AG10803 (cell line): ENCODE results near the gene LPP.
A peak's percentile ranks its signal among the peaks of the same experiment; 100 is the strongest.

ENCODE experiments used
- DNase-seq: peaks from one replicate; pipeline ENCODE4 v3.0.0; 2010; ENCODE audit warnings: low read depth
- H3K4me3 ChIP-seq: 2 replicates; pipeline ENCODE4 v1.5.1; 2011; ENCODE audit warnings: mild to moderate bottlenecking, low read length, control low read depth
- TF ChIP-seq, protein P1 (sequence below): conservative IDR thresholded peaks from 2 replicates; pipeline ENCODE4 v1.5.1; 2011; ENCODE audit warnings: mild to moderate bottlenecking, low read length, control low read depth, inconsistent platforms

LPP gene

DNA sequence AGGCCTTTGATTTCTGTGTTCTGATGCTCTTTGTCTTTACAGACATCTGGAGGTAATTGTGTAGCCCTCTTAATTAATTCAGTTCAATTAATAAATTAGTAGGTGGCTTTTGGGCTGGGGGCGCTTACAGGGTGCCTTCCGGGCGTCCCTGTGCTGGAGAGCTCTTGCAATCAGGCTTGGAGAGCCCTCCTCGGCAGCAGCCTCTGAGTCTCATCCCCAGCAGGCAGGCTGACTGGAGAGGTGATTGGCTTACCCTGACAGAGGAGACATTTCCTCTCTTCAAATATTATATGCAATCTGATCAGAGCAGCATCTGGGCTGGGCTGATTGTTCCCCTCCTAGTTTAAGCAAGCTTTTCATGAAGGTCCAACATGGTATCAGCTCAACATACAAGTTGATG lies 250.7 kb downstream of the LPP start:
- DNase-seq: no peak
- TF ChIP-seq, protein P1, sequence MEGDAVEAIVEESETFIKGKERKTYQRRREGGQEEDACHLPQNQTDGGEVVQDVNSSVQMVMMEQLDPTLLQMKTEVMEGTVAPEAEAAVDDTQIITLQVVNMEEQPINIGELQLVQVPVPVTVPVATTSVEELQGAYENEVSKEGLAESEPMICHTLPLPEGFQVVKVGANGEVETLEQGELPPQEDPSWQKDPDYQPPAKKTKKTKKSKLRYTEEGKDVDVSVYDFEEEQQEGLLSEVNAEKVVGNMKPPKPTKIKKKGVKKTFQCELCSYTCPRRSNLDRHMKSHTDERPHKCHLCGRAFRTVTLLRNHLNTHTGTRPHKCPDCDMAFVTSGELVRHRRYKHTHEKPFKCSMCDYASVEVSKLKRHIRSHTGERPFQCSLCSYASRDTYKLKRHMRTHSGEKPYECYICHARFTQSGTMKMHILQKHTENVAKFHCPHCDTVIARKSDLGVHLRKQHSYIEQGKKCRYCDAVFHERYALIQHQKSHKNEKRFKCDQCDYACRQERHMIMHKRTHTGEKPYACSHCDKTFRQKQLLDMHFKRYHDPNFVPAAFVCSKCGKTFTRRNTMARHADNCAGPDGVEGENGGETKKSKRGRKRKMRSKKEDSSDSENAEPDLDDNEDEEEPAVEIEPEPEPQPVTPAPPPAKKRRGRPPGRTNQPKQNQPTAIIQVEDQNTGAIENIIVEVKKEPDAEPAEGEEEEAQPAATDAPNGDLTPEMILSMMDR: no peak
- H3K4me3 ChIP-seq: no peak overlapping the region

DNA sequence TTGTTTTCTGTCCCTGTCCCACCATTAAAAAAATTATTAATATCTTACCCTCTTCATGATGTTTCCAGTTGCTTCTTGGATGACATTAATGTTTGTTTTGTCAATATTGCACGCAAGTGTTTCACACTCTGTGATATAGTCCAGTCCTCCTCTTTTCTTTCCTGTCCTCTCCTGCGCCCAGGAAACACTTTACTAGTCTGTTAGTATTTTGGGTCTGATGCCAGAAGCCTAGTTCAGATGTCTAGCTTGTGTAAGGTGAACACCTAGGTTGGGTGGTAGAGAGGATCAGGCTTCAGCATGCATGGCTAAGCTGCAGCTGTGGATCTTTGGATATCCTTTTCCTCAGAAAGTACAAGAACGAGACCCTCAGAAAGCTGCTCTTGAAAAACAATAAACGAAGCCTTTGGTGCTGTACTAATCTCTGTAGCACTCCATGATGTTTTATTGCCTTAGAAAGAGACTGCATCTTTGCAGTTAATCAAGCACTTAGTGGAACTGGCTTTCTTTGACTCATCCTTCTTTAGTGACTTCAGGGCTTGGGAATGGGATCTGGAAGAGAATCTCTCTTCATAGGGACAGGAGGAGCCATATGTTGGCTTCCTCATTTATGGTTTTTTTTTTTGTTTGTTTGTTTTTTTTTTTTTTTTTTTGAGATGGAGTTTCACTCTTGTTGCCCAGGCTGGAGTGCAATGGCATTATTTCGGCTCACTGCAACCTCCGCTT lies 253.4 kb downstream of the LPP start:
- TF ChIP-seq, protein P1: no peak
- H3K4me3 ChIP-seq: no peak overlapping the region
- peak; percentile 77 for DNase-seq

DNA sequence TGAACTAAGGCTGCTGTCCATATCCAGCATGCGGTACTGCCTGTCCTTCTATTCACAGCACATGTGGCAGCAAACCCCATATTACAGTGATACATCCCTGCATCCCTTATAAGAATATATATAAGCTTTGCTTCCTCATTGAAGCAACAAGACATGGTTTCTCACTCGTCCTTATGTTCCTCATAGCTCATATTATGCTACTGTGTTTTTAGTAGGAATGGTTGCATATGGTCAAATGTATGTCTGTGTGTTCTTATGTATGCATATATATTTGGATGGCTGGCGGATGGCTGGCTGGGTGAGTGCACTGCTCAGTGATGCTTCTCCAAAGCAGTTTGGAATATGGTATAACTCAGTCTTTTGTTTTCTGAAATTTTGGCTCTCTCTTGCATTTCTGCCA lies 254.9 kb downstream of the LPP start:
- no peak for DNase-seq
- TF ChIP-seq, protein P1: no peak
- no peak overlapping the region for H3K4me3 ChIP-seq

DNA sequence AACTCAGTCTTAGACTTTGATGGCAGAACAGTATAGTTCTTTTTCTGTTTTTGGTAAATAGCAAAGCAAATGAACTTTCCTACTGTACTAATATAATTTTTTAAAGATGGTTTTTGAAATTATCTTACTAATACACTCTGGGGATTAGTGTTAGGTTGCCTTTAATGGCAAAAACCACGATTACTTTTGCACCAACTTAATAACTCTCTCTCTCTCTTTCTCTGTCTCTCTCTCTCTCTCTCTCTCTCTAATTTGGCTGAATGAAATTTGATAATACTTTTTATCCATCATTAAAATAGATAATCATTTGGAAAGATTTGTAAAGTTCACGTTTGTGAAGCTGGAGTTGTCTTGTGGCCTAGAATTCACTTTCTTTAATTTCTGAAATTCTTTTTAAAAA lies 257.8 kb downstream of the LPP start:
- DNase-seq: no peak
- H3K4me3 ChIP-seq: no peak overlapping the region
- TF ChIP-seq, protein P1: no peak

DNA sequence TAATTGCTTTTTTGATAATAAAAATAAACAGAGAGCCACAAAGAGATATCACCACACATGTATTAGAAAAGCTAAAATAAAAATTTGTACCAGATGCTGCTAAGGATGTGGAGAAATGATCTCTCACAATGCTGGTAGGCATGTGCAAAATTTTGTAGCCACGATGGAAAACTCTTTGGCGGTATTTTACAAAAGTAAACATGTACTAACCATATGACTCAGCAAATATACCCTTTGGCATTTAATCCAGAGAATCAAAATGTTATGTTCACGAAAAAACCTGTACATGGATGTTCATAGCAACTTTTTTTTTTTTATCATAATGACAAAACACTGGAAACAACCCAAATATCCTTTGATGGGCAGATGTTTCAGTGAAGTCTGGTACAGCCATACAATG lies 261.2 kb downstream of the LPP start:
- no peak overlapping the region for H3K4me3 ChIP-seq
- DNase-seq: peak; percentile 25
- TF ChIP-seq, protein P1: no peak

DNA sequence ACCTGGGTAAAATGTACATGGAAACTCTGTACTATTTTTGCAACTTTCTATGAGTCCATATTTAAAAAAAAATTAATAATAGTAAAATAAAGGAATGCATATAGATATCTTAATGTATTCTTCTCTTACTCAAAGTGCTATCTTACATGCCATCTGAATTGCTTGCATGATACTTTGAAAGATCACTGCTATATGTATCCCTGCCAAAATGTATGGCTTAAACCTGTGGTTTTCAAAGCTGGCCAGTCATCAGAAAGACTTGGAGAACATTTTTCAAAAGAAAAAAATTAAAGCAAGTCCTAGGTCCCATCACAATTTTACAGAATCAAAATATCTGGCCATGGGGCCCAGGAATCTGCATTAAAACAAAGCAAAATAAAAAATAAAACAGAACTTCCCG lies 262.1 kb downstream of the LPP start:
- no peak overlapping the region for H3K4me3 ChIP-seq
- TF ChIP-seq, protein P1: no peak
- peak; percentile 14 for DNase-seq

DNA sequence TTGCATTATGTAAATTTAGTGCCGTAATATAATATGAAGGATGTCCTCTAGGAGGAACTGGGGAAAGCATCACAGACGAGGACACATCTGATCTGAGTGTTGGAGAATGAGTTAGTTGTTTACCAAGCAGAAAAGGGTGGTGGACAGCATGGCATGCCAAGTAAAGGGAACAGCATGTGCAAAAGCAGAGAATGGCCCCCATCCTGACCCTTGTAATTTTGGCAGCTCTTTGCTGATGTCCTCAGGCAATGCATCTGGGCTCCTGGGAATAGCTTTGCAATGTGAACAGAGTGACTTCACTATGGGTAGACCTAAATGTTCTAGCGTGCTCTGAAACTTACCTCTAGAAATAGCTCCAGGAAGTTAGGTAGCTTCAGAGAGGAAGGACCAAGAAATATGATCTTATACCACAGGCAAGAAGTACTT lies 263.3 kb downstream of the LPP start:
- H3K4me3 ChIP-seq: no peak overlapping the region
- no peak for DNase-seq

More for the DNA sequence above, 263.3 kb downstream of the LPP start:
- TF ChIP-seq, protein P1: no peak
